GM19468 (cell line): ENCODE results near the gene TNIK.
"Not testable (repeated sequence)": the region's sequence is repeated elsewhere in the genome, so short reads cannot be mapped to it uniquely, and the experiment has no call there.

Experiments
- ATAC-seq: cut with Tn5 transposase; IDR thresholded peaks from one replicate; pipeline ENCODE4 v1.9.1; 2021; ENCODE audit warnings: mild to moderate bottlenecking, moderate library complexity, moderate number of reproducible peaks; ENCODE audit not compliant: unreplicated experiment; ENCODE audit errors: extremely low read depth

The TNIK gene

GRCh38 chr3:171447579-171447891, 12.7 kb downstream of the TNIK start:
- ATAC-seq = not testable (repeated sequence)

- no peak for ATAC-seq
Measured at GRCh38 chr3:171446801-171447578, 13.2 kb downstream of the TNIK start.

GRCh38 chr3:171446301-171446700, 13.9 kb downstream of the TNIK start:
- no peak for ATAC-seq

GRCh38 chr3:171445620-171446204, 14.5 kb downstream of the TNIK start:
- no peak for ATAC-seq

- ATAC-seq = no peak
Measured at GRCh38 chr3:171444001-171444690, 16.1 kb downstream of the TNIK start.

GRCh38 chr3:171443211-171443957, 16.8 kb downstream of the TNIK start:
- ATAC-seq = no peak

- ATAC-seq = no peak
Measured at GRCh38 chr3:171442184-171442583, 18.0 kb downstream of the TNIK start.

GRCh38 chr3:171441381-171441780, 18.8 kb downstream of the TNIK start:
- no peak for ATAC-seq

- no peak for ATAC-seq
Measured at GRCh38 chr3:171439996-171440395, 20.2 kb downstream of the TNIK start.

GRCh38 chr3:171437115-171437756, 23.0 kb downstream of the TNIK start:
- ATAC-seq = no peak

GRCh38 chr3:171436380-171436779, 23.8 kb downstream of the TNIK start:
- no peak for ATAC-seq

GRCh38 chr3:171435757-171436156, 24.4 kb downstream of the TNIK start:
- ATAC-seq = no peak

- no peak for ATAC-seq
Measured at GRCh38 chr3:171435143-171435542, 25.1 kb downstream of the TNIK start.

- ATAC-seq = no peak
Measured at GRCh38 chr3:171432548-171432947, 27.7 kb downstream of the TNIK start.

- ATAC-seq = no peak
Measured at GRCh38 chr3:171431550-171431949, 28.7 kb downstream of the TNIK start.

GRCh38 chr3:171430530-171430929, 29.7 kb downstream of the TNIK start:
- no peak for ATAC-seq

GRCh38 chr3:171429635-171430034, 30.6 kb downstream of the TNIK start:
- no peak for ATAC-seq

- no peak for ATAC-seq
Measured at GRCh38 chr3:171428892-171429291, 31.3 kb downstream of the TNIK start.

- no peak for ATAC-seq
Measured at GRCh38 chr3:171428321-171428787, 31.9 kb downstream of the TNIK start.

- no peak for ATAC-seq
Measured at GRCh38 chr3:171427771-171428320, 32.4 kb downstream of the TNIK start.
